IPS-18c (cell line): ENCODE measurements around the gene CS.
A peak's percentile ranks its signal among the peaks of the same experiment; 100 is the strongest.

Experiments
- H3K4me3 ChIP-seq: 2 replicates; pipeline ENCODE4 v1.7.0; 2013; ENCODE audit warnings: low read depth, mild to moderate bottlenecking, low read length, moderate library complexity; ENCODE audit not compliant: insufficient read depth
- H3K9me3 ChIP-seq: one replicate; pipeline ENCODE4 v1.6.1; 2013; ENCODE audit warnings: mild to moderate bottlenecking, low read length, moderate library complexity; ENCODE audit not compliant: control insufficient read depth, insufficient read depth

Gene CS

DNA sequence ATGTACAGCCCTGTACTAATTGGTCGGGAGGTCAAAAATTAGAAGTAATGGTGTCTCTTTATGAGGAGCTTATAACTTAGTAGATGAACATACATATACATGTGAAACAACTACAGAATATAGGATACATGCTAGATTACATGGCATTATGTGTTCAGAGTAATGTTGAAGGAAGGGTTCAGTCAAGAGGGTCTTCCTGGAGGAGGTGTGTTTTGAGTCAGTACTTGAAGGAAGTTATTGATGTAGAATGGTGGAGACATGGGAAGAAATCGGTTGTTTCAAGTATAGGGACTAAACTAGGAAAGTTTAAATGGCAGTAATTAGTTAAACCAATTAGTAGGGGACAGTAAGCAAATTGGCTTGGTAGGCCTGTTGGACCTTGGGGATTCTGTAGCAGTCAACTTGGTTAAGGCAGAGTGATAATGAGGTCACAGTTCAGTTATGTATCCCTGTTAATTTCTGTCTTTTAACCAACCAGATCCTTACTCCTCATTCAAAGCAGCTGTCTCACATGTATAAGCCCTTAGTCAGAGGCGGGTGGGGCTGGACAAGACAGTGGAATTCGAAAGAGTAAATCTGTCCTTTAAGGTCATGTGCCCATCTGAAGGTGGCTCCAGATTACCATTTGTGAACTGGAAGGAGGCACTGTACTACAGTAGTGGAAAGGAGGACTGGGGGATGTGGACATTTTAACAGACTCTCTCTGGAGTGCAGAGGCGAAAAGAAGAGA lies 38.5 kb downstream of the CS start:
- H3K4me3 ChIP-seq = no peak overlapping the region
- no peaks in the 10 kb centered on the region for H3K9me3 ChIP-seq

DNA sequence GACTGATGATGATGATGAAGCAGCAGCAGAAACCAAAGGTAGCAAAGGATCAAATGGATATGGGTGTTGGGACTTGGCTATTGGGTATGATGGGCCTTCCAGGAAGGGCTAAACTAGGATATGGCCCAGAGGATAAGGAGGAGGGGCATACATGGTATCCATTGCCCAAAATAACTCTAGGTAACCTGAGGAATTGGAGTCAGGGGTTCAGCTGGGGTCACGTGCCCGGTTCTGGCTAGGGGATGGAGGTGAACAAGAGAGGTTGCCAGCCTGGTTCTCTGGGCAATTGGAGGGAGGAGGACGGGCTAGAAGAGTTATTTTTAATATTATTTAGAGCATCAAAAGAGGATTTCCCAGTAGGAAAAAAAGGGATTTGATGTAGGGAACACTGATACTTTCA lies 39.2 kb downstream of the CS start:
- no peaks in the 10 kb centered on the region for H3K9me3 ChIP-seq
- H3K4me3 ChIP-seq = no peak overlapping the region

DNA sequence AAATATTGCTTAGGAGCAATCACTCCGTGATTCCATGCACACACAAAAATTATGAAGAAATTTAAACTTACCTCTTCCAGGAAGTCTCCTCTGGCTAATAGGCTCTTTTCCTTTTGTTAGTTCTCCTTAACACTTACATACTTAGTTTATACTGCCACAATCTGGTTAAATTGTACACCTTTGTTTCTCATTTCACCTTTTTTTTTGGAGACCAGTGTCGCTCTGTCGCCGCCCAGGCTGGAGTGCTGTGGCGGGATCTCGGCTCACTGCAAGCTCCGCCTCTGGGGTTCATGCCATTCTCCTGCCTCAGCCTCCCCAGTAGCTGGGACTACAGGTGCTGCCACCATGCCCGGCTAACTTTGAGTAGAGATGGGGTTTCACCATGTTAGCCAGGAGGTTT lies 39.8 kb downstream of the CS start:
- Histone ChIP-seq H3K4me3 (no peak overlapping the region), H3K9me3 (no peaks in the 10 kb centered on the region)

DNA sequence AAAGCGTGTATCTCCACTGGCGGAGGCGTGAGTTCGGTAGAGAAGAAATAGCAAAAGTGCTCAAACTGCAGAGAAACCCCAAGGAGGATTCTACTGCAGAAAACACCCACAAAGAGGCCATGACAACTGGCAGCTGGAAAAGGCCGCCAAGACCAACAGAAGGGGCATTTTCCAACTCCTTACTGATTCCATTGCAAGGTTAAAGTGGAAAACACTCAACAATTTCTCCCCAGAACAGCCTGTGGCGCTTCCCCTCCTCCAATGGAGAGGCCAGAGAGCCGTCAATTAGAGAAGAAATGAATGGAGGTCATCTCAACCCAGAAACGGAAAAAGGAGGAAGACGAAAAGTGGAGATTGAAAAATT lies 41.3 kb downstream of the CS start:
- peak overlapping the region; percentile 71 for H3K4me3 ChIP-seq

DNA sequence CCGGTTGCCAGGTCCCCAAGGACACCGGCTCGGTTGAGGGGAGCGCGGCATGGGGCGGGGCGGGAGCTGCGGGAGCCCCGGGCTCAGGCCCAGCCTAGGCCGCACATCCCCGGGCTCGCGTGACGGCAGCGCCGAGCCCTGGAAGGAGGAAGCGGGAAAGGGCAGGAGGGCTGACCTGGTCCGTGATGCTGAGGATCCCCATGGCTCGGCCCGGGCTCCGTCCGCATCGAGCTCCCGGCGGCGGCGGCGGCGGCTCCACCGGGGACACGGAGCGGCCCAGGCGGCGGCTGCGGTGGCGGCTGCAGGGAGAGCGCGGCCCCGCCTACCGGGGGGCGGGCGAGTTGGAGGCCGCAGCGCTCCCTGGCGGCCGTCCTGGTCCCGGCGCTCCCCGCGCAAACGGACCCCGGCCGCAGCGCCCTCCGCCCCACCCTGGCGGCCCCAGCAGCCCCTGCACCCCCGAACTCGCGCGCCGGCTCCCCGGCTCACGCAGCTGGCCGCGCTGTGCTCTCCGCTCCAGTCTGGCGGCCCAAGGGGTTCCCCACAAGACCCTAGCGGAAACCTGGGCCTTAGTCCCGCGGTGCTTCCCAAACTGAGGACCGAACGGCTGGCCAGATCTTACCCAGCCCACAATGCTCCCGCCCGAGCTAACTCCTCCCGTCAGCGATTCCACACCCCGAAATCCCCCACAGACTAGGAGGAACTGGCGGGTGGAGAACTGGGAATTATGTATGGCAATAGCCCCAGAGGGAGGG lies 41.9 kb downstream of the CS start, which contains the start of gene ANKRD52:
Gene ANKRD52 (minus strand): TSS at position 317 of the 752 bp plus-strand sequence. CDS start 115 bp downstream, at position 202.
- peak within 1 kb of the TSS; percentile 71 for H3K4me3 ChIP-seq
- H3K9me3 ChIP-seq = no peaks in the 10 kb centered on the region

More for the DNA sequence above, 41.3 kb downstream of the CS start:
- no peaks in the 10 kb centered on the region for H3K9me3 ChIP-seq

DNA sequence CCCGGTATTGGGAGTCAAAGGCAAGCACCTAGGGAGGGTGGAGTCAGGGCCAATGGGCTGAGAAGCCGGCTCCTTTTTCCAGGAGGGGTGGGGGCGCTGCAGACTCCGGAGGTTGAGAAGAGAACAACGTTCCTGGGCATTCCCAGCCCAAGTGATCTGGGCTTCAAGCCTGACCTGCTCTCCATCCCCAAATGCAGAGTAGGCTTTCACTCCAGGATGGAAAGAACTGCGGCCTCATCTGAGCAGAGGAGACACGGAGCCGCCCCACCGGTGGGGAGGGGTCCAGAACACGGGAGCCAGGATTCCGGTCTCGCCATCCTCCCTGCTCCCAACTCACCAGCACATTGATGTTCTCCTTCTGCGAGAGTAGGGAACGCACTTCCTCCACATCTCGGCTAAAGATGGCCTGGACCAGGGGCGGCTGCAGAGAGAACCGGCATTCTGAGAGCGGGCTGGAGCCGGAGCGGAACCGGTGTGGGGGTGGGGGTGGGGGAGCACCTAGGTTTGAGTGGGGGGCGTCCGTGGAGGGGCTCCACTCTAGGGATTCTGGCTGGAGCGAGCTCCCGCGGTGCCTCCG lies 42.6 kb downstream of the CS start:
- Histone ChIP-seq H3K4me3 (peak overlapping the region; percentile 71), H3K9me3 (no peaks in the 10 kb centered on the region)

DNA sequence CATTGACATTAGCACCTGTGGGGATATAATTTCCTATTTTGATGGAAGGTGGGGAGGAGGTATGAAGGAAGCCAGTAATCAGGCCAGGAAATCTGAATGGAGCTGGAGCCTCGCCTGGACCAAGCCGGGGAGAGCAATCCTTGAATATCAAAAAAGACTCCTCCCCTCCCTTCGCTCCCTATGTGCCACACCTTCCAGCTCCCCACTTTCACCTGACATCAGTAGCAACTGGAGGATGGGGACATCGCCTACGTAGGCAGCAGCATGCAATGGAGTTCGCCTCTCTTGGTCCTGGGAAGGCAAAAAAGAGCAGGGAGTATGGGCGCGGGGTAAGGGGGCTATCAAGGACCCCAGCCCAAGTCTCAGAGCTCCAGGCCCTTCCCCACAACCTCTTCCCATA lies 43.1 kb downstream of the CS start:
- H3K4me3 ChIP-seq = peak overlapping the region; percentile 71

DNA sequence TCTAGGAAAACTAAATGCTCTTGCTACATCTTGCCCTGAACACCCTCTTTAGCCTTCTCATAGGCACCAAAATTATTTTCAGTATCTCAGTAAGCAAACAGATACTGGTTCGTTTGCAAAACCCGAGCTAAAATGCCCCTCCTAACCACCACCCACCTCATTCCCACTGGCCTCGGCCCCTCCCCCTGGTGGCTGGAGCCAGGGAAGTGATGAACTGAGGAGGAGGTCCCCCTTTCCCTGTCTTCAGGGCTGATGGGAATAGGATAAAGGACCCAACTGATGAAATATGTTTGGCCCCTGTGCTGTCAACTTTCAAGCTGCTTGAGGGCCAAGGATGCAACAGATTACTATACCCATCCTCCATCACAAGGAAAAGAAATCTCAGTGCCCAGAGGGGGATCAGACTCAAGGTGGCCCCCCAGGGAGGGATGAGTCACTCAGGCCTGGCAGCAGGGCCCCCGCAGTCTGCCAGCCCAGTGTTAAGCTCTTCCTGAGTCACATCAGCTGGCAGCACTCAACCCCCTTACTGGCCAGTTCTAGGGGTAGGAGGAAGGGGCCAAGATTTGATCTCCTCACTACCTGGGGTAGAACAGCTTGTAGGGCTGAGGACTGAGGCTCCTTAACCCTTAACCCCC lies 43.7 kb downstream of the CS start:
- H3K4me3 ChIP-seq = peak overlapping the region; percentile 71

More for the DNA sequence above, 43.1 kb downstream of the CS start:
- H3K9me3 ChIP-seq = no peaks in the 10 kb centered on the region

DNA sequence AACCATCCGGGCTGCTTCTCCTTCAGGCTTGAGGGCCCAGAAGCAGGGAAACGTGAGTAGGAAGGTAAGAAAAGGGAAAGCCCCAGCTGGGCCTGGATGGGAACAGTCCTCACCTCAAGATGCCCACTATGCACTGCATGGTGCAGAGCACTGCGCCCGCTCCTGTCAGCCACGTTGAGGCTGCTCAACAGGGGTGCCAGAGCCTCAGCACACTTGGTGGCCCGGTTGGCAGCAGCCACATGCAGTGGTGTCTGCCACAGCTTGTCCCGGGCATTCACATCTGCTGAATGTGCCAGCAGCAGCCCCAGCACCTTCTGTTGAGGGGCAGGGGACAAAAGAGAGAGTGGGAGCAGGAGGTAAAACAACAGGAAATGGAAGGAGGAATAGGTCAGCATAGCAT lies 44.5 kb downstream of the CS start:
- H3K9me3 ChIP-seq = no peaks in the 10 kb centered on the region

More for the DNA sequence above, 43.7 kb downstream of the CS start:
- no peaks in the 10 kb centered on the region for H3K9me3 ChIP-seq

DNA sequence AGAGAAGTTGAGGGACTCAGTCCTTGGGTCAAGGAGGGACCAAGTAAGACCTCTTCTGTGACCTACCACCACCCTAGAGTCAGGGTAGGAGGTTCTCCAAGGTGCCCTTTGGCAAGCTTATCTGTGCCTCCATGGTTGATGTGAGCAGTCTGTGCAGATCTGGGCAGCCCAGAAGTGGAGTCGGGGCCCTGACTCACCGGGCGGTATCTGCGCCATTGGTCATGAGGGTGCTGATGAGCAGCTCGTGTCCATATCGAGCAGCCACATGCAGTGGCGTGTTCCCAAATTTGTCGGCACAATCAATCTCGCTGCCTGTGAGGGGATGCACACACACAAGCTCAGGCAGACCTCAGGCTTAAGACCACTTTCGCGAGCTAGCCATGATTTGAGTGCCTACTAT lies 47.0 kb downstream of the CS start:
- H3K4me3 ChIP-seq = no peak overlapping the region
- no peaks in the 10 kb centered on the region for H3K9me3 ChIP-seq

More for the DNA sequence above, 44.5 kb downstream of the CS start:
- no peak overlapping the region for H3K4me3 ChIP-seq

DNA sequence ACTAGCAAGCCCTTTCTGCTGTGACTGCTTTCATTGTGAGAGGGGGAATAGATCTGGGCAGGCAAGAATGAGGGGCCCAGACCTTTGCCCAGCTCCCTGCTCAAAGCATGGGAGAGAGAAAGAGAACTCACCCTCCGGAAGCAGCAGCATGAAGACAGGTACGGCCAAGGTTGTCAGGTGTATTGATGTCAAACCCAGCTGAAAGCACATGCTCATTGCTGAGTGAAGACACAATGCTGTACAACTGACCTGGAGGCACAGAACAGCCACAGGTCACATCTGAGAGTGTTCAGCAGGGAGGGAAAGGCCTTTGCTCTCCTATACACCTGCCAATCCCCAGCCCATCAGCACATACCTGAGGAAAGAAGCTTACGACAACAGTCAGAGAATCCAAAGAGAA lies 47.5 kb downstream of the CS start:
- no peak overlapping the region for H3K4me3 ChIP-seq

DNA sequence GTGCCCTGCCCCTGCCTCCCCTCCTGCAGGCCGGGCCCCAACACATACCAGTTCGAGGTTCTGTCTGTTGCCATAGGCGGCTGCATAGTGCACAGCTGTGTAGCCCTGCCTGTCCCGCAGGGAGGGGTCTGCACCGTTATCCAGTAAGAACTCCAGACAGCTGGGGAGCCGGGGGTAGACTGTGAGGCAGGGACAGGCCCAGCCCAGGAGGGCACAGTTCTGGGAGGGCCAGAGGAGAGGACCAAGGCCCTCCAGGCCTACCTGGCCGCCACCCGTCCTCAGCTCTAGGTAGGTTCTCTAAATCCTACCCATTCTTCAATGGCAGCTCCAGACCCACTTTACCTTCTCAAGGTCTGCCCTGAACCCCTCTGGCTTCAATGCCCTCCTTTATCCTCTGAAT lies 51.4 kb downstream of the CS start:
- H3K4me3 ChIP-seq = no peak overlapping the region
- no peaks in the 10 kb centered on the region for H3K9me3 ChIP-seq

More for the DNA sequence above, 47.5 kb downstream of the CS start:
- H3K9me3 ChIP-seq = no peaks in the 10 kb centered on the region

DNA sequence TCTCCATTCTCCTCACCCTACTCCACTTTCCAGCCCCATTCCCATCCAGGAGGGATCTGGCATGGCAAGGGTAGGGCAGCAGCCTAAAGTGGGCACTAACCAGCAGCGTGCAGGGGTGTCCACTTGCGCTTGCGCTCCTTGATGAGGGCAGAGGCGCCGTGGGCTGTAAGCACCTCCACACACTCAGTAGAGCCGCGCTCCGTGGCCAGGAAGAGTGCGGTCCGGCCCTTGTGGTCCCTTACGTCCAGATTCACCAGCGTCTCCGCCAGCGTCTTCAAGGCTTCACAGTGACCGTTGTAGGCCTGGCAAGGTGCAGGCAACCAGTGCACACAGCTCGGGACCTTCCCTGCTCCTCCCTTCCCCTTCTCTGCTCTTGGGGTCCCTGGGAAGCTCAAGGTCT lies 52.2 kb downstream of the CS start:
- no peaks in the 10 kb centered on the region for H3K9me3 ChIP-seq
- no peak overlapping the region for H3K4me3 ChIP-seq

DNA sequence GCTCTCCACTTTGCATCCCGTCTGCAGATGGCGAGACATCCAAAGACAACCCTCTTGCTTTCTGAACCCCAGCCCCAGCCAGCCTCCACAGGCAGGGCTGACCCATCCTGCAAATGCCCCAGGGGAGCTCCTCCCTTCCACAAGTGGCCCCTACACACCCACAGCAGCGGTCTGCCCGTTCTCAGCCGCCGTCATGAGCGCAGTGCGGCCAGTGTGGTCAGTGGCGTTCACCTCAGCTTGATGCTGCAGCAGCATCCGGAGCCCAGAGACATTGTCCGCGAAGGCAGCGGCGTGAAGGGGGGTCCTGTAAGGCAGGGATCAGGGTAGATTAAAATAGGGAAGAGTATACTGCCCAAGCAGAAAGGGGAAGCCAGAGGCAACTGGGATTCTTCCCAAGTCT lies 55.6 kb downstream of the CS start:
- no peaks in the 10 kb centered on the region for H3K9me3 ChIP-seq
- H3K4me3 ChIP-seq = no peak overlapping the region

DNA sequence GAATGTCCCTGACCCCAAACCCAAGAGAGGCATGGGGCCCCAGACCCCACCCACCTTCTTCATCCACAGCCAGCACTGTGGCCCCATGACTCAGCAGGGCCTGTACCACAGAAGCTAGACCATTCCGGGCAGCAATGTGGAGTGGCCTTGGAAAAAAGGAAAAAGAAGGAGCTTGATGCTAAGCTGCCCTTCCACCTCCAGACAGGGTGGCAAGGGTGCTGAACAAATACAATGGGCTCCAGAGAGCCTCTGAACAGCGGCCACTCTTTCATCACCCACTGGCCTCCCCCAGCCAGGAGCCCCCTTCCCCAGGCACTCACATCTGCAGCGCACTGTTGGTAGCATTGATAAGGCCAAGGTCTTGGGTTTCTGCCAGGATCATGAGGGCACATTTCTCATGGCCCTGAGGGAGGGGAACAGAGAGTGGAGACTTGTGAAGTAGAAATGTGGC lies 56.4 kb downstream of the CS start:
- Histone ChIP-seq H3K9me3 (no peaks in the 10 kb centered on the region), H3K4me3 (no peak overlapping the region)

DNA sequence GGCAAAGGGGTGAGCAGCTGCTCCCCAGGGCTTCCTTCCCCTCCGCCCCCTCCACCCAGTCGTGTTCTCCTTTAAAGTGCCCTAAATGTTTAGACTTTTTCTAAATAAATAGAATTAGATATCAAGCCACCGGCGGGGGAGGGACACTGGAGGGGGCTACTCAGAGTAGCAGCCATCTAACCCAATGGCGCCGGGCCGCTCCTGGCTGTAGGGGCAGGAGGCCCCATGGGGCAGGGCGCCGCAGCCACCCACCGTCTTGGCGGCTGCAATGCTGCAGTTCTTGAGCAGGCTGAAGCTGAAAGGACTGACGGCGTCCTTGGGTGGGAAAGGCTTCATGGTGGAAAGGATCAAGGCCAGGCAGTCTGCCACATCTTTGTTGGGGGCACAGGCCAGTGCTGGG lies 57.1 kb downstream of the CS start:
- no peaks in the 10 kb centered on the region for H3K9me3 ChIP-seq
- no peak overlapping the region for H3K4me3 ChIP-seq

DNA sequence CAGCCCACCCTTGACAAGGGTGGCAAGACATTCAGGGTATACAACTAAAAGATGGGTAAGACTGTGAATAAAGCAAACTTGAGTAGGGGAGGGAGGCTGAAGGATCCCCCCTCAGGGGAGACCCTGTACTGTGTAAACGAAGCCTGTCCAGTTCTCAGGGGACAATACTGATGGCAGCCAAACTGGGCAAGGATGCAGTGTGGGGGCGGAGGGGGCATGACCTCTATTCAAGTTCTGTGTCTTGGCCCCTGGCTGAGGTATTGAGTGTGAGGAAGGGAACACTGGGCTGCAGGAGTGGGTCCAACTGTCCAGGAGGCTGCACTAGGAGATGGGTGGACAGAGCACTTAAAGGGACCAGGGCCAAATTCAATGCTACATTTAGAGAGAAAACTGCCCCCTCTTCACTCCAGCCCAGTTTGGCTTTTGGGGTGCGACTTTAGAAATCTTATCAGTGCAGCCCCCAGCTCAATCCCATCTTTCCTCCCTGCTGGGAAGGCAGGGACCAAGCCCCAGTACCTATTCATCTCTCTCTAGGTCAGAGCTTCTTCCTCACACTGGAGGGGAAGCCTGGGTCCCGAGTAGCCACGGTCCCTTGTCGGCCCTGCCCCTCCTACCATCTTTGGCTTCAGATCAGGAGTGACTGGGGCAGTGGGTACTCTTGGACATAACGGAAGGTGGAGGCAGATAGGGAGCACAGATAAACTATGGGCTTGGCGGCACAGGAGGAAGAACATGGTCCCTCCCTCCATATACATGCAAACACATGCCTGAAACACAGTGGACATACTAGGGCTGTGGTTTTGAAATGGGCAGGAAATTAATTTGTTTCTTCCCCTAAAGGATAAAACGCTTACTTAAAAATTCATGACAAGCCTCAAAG lies 58.5 kb downstream of the CS start:
- Histone ChIP-seq H3K9me3 (no peaks in the 10 kb centered on the region), H3K4me3 (no peak overlapping the region)
